Glomerular endothelial cell (primary cell): ENCODE data around the gene TMUB1. TPM values are rescaled to one million over a fixed set of nuclear protein-coding genes. Genes with fewer than 3 reads are reported as not detected.

Experiments used
- DNase-seq: peaks from one replicate; pipeline ENCODE4 v3.0.0-alpha.2; 2011; ENCODE audit warnings: low read depth, low spot score; ENCODE audit errors: extremely low read depth
- total RNA-seq: library from RNA; depleted of rRNA; stranded (reverse); fragments of >200 nt; gene quantifications from 2 replicates; pipeline ENCODE4 v1.2.3, GENCODE V29; 2015

TMUB1 gene
- total RNA-seq, 1 donor from 2014 or later = 50.9 TPM

DNA sequence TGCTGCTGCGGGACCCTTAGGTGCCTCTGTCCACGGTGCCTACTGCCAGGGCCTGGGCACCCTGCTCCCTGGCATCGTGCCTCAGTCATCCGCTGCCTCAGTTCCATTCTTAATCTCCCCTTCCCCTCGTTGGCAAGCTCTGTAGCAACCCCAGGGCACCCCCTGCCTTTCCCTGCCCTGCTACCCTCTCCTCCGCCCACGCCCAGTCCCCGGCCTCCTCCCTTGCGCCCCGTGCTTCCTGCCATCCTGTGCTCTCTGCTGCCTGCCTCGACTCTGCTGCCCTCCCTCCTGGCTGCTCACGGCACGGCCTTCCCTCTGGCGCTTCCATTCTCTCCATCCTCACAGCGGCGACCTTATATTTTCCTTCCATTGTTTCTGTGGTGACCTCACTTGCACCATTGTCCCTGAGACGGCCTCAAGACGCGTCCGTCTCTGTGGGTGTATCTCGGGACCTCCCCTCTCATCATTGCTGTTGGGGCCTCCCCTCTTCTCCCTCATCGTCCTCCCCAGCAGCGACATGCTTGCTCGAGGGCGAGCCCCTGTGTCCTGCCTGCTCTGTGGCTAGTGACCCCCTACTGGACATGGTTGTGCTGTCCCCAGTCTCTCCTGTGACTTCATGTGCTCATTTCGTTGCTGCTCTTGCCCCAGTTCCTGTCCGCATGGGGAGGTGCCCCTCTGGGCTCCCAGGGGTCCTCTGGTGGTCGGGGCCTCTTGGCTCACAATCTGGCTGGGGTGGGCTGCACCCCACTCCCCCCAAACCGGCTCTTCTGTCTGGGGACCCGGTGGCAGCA lies 38.3 kb upstream of the TMUB1 start:
- DNase-seq = no peak

GRCh38 chr7:151120896-151121295 lies 37.6 kb upstream of the TMUB1 start:
- DNase-seq = no peak

- no peak for DNase-seq
These were observed 36.6 kb upstream of the TMUB1 start for GRCh38 chr7:151119902-151120301.

- DNase-seq = no peak
These were observed 35.7 kb upstream of the TMUB1 start for GRCh38 chr7:151119055-151119415.

DNA sequence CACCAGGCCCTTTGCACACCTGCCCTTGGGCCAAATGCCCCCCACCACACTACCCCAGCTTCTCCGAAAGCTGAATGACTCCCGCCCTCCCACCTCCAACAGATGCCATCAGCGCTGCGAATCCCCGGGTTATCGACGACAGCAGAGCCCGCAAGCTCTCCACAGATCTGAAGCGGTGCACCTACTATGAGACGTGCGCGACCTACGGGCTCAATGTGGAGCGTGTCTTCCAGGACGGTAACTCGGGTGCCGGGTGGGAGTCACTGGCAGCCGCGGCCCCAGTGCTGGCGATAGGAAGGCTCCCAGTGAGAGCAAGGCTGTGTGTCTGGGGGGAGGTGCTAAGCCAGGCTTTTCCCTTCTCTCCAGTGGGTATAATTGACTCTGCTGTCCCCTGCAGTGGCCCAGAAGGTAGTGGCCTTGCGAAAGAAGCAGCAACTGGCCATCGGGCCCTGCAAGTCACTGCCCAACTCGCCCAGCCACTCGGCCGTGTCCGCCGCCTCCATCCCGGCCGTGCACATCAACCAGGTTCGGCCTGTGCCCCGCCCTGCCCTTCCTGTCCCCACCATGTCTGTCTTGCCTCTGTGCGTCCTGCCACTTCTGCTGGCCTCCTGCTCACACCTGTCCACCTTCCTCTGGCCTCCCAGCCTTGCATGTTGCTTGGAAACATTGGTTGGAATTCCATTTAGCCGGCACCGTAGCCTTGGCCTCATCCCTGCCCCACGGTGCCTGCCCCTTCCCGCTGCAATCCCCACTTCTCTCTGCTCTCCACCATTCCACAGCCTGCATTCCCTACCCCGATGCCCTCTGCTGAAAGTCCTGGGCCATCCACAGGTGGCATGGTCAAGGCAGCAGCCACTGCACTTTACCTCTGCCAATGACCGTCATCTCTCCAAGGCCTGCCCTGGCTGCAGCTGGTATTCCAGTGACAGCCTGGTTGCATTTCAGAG lies 35.1 kb upstream of the TMUB1 start:
- DNase-seq = no peak

DNA sequence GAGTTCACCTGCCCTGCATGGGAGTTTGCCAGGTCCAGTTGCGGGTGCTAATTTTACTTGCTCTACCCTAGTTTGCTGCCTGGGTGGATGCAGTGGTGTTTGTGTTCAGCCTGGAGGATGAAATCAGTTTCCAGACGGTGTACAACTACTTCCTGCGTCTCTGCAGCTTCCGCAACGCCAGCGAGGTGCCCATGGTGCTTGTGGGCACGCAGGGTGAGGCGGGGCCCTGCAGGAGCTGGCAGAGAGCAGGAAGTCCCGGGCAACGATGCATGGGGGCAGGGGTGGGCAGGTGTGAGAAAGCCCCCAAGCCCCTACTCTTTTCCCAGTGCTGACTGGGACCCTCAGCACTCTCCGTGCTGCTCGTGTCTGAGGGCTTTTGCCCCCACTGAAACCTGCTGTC lies 34.3 kb upstream of the TMUB1 start:
- DNase-seq = no peak

DNA sequence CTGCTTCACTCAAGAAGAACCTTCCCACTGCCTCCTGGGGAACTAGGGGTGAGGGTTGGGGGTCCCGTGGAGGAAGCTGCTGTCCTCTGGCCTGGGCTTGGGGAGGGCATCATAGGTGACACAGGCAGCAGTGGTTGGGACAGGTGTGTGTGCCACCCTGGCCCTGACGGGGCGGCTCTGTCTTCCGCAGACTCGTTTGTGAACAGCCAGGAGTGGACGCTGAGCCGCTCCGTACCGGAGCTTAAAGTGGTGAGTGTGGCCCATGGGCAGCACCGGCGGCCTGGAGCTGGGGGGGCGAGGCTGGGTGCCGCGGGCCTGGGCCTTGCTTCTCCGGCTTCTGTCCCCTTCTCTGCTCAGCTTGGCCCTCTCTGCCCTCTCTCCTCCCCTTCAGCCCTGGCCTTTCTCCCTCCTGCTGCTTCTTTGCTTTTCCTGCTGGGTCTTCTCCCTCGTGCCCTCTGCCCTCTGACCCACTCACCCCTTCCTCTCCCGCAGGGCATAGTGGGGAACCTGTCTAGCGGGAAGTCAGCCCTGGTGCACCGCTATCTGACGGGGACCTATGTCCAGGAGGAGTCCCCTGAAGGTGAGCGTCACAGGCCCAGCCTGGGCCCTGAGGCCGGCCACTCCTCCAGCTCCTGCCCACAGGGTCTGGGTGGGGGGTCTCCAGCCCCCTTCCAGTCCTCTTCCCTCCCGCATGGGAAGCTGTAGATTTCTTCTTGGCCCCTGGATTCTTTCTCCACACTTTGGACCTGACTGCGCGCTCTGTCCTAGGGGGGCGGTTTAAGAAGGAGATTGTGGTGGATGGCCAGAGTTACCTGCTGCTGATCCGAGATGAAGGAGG lies 33.5 kb upstream of the TMUB1 start:
- DNase-seq = no peak

DNA sequence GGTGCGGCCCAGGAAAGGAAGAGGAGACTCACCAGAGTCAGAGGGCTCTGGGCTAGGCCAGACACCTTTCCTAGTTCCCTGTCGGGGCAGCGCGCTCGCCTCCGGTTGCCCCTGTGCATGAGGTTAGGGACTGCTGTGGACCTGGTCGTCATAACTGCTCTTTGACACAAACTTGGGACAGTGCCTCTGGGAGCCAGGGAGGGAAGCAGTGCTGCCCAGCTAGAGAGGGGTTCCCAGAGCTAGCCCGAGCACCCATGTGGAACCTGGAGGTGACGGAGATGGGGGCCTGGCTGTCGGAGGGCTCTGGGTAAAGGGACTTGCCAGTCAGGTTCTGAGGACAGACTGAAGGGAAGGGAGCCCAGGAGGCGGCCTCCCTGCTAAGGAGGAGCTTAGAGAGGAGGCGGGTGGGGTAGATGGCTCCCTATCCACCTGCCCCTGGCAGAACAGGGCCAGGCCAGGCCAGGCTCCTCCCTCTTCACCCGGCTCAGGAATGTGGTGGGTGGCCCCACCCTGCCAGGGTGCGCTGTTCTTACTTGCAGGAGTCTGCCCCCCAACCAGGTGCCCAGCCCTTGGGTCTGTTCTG lies 32.6 kb upstream of the TMUB1 start:
- no peak for DNase-seq

- DNase-seq = no peak
These were observed 32.0 kb upstream of the TMUB1 start for GRCh38 chr7:151115121-151115835.

DNA sequence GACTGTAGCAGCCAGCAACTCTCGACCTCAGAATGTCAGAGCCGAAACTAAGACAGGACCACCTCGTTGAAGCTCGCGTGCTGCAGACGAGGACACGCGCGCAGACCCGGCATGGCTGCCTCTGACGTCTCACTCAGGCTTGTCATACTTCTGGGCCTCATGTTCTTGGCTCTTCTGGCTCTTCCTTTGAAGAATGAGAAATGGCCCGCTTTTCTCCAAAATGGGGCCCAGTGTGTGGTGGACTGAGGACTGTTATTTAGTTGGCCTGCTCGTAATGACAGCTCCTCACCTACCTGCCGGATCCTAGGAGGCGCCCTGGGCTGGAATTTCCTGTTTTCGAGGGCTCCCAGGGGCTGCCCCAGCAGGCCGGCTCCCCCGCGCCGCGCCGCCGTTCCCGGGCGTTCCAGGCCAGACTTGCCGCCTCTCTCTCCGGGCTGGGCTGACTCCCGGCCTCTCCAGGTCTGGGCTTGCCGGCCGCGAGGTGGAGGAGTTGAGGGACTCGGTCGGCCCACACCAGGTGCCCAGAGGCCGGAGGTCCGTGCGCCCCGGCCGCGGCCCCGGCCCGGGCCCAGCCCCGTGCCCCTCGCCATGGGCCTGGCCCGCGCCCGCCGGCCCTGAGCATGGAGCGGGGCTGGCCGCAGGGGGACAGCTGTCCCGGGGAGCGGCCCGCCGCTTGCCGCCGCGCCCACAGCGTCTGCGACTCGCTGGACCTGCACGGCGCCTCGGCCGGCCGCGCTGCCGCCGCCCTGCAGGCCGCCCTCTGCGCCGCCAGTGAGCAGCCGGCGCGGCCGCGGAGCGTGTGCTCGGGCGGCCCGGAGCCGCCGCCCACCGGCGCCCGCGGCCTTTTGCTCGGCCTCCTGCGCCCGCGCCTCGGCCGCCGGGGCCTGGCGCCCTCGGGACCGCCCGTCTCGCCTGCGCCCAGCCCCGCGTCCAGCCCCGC lies 31.1 kb upstream of the TMUB1 start:
- no peak for DNase-seq

GRCh38 chr7:151113344-151114150 lies 30.3 kb upstream of the TMUB1 start:
- no peak for DNase-seq

- DNase-seq = no peak
These were observed 27.8 kb upstream of the TMUB1 start for GRCh38 chr7:151110941-151111645.

DNA sequence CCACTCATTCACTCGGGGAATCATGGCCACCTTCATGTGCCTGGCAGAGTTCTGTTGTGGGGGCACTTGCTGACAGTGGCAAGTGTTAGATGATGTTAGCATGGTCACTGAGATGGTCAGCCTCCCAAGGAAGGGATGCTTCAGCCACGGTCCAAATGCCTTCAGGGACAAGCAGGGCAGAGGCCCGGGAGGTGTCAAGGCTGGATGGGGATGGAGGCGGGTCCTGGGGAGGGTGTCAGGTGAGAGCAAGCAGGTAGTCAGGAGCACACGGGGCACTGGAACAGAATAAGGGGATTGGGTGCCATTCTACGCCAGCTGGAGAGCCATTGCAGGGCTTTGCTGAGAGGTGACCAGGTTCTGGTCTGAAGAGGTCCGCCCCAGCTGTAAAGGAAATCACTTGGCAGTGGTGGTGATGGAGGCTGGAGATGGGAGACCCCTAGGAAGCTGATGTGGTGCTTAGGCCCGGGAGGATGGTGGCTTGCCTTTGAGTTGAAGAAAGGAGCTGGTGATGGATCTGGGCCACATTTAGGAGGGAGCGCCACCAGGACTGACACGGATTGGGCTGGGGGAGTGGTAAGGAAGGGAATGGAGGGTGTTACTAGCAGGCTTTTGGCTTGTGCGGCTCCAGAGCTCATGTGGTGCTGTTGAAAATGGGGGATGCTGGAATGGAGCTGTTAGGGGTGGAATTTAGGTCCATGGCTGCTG lies 27.1 kb upstream of the TMUB1 start:
- DNase-seq = no peak

DNA sequence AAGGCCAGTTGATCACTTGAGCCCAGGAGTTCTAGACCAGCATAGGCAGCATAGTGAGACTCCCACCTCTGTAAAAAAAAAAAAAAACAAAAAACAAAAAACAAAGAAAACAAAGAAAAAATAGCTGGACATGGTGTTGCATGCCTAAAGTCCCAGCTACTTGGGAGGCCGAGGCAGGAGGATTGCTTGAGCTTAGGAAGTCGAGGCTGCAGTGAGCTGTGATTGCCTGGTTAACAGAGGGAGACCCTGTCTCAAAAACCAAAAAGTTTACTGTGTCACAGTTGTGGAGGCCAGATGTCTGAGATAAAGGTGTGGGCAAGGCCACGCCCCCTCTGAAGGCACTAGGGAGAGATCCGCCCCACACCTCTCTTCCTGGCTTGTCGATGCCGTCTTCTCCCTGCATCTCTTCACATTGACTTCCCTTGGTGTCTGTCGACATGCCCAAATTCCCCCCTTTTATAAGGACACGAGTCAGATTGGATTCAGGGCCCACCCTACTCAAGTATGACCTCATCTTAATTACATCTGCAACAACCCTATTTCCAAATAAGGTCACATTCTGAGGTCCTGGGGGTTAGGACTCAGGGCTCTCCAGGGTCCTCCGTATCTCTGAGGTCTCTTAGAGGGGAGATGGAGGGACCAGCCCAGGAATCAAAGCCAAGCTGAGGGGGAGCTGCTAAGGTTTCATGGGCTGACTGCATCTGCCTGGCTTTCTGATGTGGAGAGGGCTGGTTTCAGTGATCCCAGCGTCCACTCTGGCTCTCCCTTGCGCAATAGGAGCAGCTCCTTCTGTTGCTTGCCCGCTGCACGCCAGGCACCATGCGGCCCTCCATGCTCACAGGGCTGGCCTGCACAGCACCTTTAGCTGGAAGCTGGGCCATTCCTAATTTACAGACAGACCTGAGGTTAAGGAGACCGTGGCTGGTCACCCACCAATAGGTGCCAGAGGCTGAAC lies 26.1 kb upstream of the TMUB1 start:
- DNase-seq = no peak

DNA sequence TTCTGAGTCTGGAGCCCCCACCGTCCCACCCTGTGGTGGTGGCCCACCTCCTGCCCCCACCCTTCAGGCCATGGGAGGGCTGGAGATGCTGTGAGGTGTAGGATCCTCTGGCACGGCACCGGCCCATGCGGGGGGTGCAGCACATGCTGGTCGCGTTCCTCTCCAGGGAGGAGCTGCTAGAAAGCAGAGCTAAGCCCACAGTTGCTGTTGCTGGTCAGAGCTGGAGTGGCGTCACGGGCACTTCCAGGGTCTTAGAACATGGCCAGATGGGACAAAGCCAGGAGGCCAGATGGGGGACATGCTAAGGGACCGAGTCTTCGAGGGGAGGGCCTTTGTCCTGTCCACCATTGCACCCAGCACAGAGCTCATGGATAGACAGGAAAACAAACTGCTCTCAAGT lies 24.6 kb upstream of the TMUB1 start:
- DNase-seq = no peak
